Panc1 (cell line): ENCODE measurements around the gene PSMA7.

Source experiments
- POLR2AphosphoS5 ChIP-seq: IDR thresholded peaks from 2 replicates; pipeline ENCODE4 v1.6.1; 2012; ENCODE audit warnings: mild to moderate bottlenecking, low read depth, low read length, moderate library complexity
- TF ChIP-seq, protein P1 (sequence below), 2 experiments: IDR thresholded peaks; 2 replicates each; pipeline ENCODE4 v1.6.1; 2011 to 2012; ENCODE audit warnings: low read depth in 2 of 2, control low read depth in 1 of 2, low read length in 1 of 2, mild to moderate bottlenecking in 1 of 2, moderate library complexity in 1 of 2; ENCODE audit not compliant: insufficient read depth in 1 of 2
- TF ChIP-seq, protein P2 (sequence below): fragments of 450-650 bp; IDR thresholded peaks from 2 replicates; pipeline ENCODE4 v1.5.1; 2017; ENCODE audit warnings: mild to moderate bottlenecking

DNA sequence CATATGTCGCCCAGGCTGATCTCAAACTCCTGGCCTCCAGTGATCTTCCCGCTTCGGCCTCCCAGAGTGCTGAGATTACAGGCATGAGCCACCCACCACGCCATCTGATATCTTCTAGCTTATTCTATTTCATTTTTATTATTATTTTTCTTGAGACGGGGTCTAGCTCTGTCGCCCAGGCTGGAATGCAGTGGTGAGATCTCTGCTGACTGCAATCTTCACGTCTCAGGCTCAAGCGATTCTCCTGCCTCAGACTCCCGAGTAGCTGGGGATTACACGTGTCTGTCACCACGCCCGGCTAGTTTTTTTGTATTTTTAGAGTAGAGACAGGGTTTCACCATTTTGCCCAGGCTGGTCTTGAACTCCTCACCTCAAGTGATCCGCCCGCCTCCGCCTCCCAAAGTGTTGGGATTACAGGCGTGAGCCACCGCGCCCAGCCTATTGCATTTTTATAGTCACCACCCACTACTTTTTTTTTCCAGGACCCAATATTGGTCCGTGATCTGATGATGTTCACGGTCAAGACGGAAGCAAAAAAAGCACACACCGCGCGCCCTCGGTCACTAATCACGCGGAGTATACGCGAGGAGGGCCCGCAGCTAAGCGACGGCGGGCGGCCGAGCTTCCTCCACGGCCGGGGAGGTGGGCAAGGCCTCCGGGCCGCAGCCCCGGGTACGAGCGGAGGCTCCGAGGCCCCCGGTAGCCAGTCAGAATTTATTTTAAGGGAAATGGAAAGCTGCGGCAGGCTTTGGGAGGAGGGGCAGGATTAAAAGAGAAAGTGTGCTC, 22.0 kb downstream of the PSMA7 start:
- TF ChIP-seq, protein P1, sequence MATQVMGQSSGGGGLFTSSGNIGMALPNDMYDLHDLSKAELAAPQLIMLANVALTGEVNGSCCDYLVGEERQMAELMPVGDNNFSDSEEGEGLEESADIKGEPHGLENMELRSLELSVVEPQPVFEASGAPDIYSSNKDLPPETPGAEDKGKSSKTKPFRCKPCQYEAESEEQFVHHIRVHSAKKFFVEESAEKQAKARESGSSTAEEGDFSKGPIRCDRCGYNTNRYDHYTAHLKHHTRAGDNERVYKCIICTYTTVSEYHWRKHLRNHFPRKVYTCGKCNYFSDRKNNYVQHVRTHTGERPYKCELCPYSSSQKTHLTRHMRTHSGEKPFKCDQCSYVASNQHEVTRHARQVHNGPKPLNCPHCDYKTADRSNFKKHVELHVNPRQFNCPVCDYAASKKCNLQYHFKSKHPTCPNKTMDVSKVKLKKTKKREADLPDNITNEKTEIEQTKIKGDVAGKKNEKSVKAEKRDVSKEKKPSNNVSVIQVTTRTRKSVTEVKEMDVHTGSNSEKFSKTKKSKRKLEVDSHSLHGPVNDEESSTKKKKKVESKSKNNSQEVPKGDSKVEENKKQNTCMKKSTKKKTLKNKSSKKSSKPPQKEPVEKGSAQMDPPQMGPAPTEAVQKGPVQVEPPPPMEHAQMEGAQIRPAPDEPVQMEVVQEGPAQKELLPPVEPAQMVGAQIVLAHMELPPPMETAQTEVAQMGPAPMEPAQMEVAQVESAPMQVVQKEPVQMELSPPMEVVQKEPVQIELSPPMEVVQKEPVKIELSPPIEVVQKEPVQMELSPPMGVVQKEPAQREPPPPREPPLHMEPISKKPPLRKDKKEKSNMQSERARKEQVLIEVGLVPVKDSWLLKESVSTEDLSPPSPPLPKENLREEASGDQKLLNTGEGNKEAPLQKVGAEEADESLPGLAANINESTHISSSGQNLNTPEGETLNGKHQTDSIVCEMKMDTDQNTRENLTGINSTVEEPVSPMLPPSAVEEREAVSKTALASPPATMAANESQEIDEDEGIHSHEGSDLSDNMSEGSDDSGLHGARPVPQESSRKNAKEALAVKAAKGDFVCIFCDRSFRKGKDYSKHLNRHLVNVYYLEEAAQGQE (IDR thresholded peaks at IDR 0.05; ENCODE audit: insufficient read depth in 1 of 2, low read depth in 2 of 2, low read length in 1 of 2): no peak
- TF ChIP-seq, protein P2, sequence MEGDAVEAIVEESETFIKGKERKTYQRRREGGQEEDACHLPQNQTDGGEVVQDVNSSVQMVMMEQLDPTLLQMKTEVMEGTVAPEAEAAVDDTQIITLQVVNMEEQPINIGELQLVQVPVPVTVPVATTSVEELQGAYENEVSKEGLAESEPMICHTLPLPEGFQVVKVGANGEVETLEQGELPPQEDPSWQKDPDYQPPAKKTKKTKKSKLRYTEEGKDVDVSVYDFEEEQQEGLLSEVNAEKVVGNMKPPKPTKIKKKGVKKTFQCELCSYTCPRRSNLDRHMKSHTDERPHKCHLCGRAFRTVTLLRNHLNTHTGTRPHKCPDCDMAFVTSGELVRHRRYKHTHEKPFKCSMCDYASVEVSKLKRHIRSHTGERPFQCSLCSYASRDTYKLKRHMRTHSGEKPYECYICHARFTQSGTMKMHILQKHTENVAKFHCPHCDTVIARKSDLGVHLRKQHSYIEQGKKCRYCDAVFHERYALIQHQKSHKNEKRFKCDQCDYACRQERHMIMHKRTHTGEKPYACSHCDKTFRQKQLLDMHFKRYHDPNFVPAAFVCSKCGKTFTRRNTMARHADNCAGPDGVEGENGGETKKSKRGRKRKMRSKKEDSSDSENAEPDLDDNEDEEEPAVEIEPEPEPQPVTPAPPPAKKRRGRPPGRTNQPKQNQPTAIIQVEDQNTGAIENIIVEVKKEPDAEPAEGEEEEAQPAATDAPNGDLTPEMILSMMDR: no peak
- TF ChIP-seq POLR2AphosphoS5: no peak
